Vagina (tissue), 2 donors: ENCODE results near the gene FOSL1. TPM values are rescaled to one million over a fixed set of nuclear protein-coding genes. Genes with fewer than 3 reads are reported as not detected.
A peak's percentile ranks its signal among the peaks of the same experiment; 100 is the strongest.
"Not testable (repeated sequence)": the region's sequence is repeated elsewhere in the genome, so short reads cannot be mapped to it uniquely, and the experiment has no call there.

Experiments
- DNase-seq, 2 donors: peaks; one replicate each; pipeline ENCODE4 v3.0.0-alpha.2; 2017; ENCODE audit errors: extremely low spot score in 2 of 2
- H3K27ac ChIP-seq: fragments of 200-600 bp; sonication (generic); one replicate; pipeline ENCODE4 v1.5.1; 2019
- H3K27me3 ChIP-seq: fragments of 200-600 bp; sonication (generic); one replicate; pipeline ENCODE4 v1.5.1; 2019
- H3K36me3 ChIP-seq, 2 donors: fragments of 200-600 bp; sonication (generic); one replicate each; pipeline ENCODE4 v1.5.1; 2017 to 2019
- H3K4me1 ChIP-seq: fragments of 200-600 bp; sonication (generic); one replicate; pipeline ENCODE4 v1.5.1; 2019
- H3K4me3 ChIP-seq, 2 donors: fragments of 200-600 bp; sonication (generic); 1 replicate in 1 of 2; 2 replicates in 1 of 2; pipeline ENCODE4 v1.5.1; 2016 to 2019
- H3K9me3 ChIP-seq: fragments of 200-600 bp; sonication (generic); one replicate; pipeline ENCODE4 v1.5.1; 2019
- CTCF ChIP-seq, 3 experiments: fragments of 450-650 bp in 2 of 3; fragments of 200-600 bp in 1 of 3; sonication (generic) in 1 of 3; IDR thresholded peaks; one replicate each; pipeline ENCODE4 v1.5.1; 2017 to 2019; ENCODE audit warnings: antibody characterized with exemption in 3 of 3, mild to moderate bottlenecking in 2 of 3, moderate library complexity in 2 of 3
- POLR2A ChIP-seq, 2 donors: fragments of 450-650 bp; IDR thresholded peaks; one replicate each; pipeline ENCODE4 v1.6.1; 2017; ENCODE audit warnings: antibody characterized with exemption in 2 of 2, mild to moderate bottlenecking in 2 of 2, moderate library complexity in 2 of 2
- POLR2AphosphoS5 ChIP-seq, 2 donors: sonication (generic); formaldehyde crosslinking; IDR thresholded peaks; one replicate each; pipeline ENCODE4 v1.9.0; 2017; ENCODE audit warnings: antibody characterized with exemption in 2 of 2, mild to moderate bottlenecking in 2 of 2, low read depth in 1 of 2; ENCODE audit not compliant: insufficient read depth in 1 of 2
- intact Hi-C: fragments of 100-400 bp; cut with DNase I; formaldehyde crosslinking; loops from one replicate; pipeline ENCODE4 v1.15.1; 2023
- total RNA-seq: library from RNA; depleted of rRNA; stranded (reverse); fragments of >200 nt; gene quantifications from one replicate; pipeline ENCODE4 v1.2.3, GENCODE V29; 2016

Gene FOSL1
- total RNA-seq, 1 donor from 2014 or later = 20.9 TPM

DNA sequence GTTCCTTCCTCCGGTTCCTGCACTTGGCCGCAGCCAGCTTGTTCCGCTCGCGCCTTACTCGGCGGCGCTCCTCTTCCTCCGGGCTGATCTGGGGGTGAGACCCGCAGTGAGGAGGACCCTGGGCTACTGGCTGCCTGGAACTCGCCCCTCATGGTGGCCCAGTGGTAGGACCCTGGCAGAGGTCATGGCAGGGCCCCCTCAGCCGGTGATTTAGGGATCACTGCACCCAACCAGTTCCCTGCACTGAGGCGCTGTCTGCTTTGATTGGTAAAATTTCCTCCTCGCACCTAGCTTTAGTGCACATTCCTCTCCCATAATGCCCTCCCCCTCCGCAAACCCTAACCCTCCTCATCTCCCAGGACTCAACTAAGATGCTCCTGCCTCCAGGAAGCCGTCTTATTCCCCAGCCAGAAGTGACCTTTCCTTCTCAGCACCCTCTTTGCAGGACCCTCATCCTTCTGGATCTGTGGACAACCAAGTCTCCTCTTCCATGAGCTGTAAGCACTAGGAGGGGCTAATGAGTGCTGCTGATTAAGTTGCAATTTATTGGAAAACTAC, 6.1 kb downstream of the FOSL1 start:
- H3K9me3 ChIP-seq = no peaks in the 10 kb centered on the region
- no peak for DNase-seq
- H3K27ac ChIP-seq = peak overlapping the region; percentile 97
- peak overlapping the region in 1 of 2 donors; percentile 11 for H3K4me3 ChIP-seq
- H3K27me3 ChIP-seq = no peaks in the 10 kb centered on the region
- peaks cover 52% of the 10 kb centered on the region for H3K4me1 ChIP-seq
- intact Hi-C loops = no loop called here
- no peak for TF ChIP-seq POLR2A (IDR thresholded peaks at IDR 0.05)
- H3K36me3 ChIP-seq = no peaks in the 10 kb centered on the region

- peak overlapping the region; percentile 97 for H3K27ac ChIP-seq
- DNase-seq = no peak
- H3K36me3 ChIP-seq = no peaks in the 10 kb centered on the region
- no peaks in the 10 kb centered on the region for H3K9me3 ChIP-seq
- H3K27me3 ChIP-seq = no peaks in the 10 kb centered on the region
- H3K4me3 ChIP-seq = peak overlapping the region; percentile 11 to 16
- peaks cover 54% of the 10 kb centered on the region for H3K4me1 ChIP-seq
- TF ChIP-seq POLR2A (IDR thresholded peaks at IDR 0.05) = no peak
- no peak for TF ChIP-seq POLR2AphosphoS5 (IDR thresholded peaks at IDR 0.05; ENCODE audit: insufficient read depth in 1 of 2, low read depth in 1 of 2)
- TF ChIP-seq CTCF (IDR thresholded peaks at IDR 0.05) = no peak
- intact Hi-C loops = no loop called here
These were observed 7.4 kb downstream of the FOSL1 start for GRCh38 chr11:65892661-65893317.

- intact Hi-C loops, DNase-seq, H3K9me3 ChIP-seq, H3K27me3 ChIP-seq, H3K36me3 ChIP-seq: not testable (repeated sequence)
- H3K27ac ChIP-seq = peak overlapping the region; percentile 97
- peak overlapping the region; percentile 69 to 73 for H3K4me3 ChIP-seq
- peaks cover 60% of the 10 kb centered on the region for H3K4me1 ChIP-seq
These were observed 8.0 kb downstream of the FOSL1 start for GRCh38 chr11:65892137-65892540.

DNA sequence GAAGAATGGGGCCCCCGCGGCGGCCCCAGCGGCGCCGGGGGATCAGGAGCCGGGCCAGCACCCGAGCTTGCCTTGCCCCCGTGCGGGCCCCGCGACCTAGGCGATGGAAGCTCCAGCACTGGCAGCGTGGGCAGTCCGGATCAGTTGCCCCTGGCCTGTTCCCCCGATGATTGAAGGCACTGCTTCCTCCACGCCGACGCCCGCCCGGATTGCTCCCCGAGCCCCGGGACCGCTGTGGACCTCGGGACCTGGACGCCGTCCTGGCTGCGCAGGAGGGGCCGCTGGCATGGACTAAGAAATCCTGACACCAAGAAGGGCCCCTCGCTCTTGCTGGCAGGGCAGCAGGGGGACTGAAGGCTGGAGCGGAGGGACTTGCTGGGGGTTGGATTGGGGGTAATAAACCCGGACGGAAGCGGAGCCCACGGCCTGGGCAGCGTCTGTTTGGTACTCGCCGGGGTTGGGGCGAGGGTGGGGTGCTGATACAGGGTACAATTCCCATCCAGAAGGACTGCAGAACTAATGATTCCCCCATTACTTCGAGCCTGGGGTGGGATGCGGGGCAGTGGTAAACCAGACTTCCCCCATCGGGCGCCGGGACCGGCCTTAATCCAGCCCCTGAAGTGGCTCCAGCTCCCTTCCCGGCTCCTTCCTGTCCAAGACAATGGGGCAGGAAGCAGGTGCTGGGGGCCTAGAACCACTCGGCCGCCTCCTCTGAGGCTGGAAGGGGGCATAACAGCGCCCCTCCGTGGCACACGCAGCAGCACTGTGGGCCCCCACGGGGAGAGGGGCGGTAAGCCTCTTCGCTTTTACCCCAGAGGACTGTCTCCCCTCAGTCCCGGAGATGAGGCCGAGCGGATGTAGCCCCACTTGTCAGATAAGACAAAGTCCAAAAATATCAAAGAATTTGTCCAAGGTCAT, 8.7 kb downstream of the FOSL1 start:
- H3K4me1 ChIP-seq = peaks cover 65% of the 10 kb centered on the region
- no peak for TF ChIP-seq POLR2A (IDR thresholded peaks at IDR 0.05)
- peak in 1 of 2 donors; percentile 45 for TF ChIP-seq POLR2AphosphoS5 (IDR thresholded peaks at IDR 0.05; ENCODE audit: insufficient read depth in 1 of 2, low read depth in 1 of 2)
- no peaks in the 10 kb centered on the region for H3K9me3 ChIP-seq
- no peak for DNase-seq
- H3K36me3 ChIP-seq = peaks cover 0 to 5% of the 10 kb centered on the region in 2 donors
- intact Hi-C loops = loop anchor here (2.0 kb wide), 1 partner anchor 27 kb away; the partner anchor contains the start of genes C11orf68 and DRAP1
- no peaks in the 10 kb centered on the region for H3K27me3 ChIP-seq
- peak overlapping the region; percentile 69 to 73 for H3K4me3 ChIP-seq
- peak overlapping the region; percentile 97 for H3K27ac ChIP-seq

GRCh38 chr11:65890324-65891218, 9.6 kb downstream of the FOSL1 start, which contains the start of gene CCDC85B:
Gene CCDC85B, plus strand, starts transcription at chr11:65890673. Its CDS starts 111 bp downstream, at chr11:65890784.
- Histone ChIP-seq H3K4me3 (peak within 1 kb of the TSS; percentile 69 to 73), H3K27me3 (no peaks in the 10 kb centered on the region), H3K4me1 (peaks cover 66% of the 10 kb centered on the region), H3K36me3 (peaks cover 0 to 12% of the 10 kb centered on the region in 2 donors), H3K27ac (peak within 1 kb of the TSS; percentile 97), H3K9me3 (no peaks in the 10 kb centered on the region)
- intact Hi-C loops = loop anchor here (2.0 kb wide), 1 partner anchor 28 kb away; the partner anchor contains the start of genes C11orf68 and DRAP1
- TF ChIP-seq CTCF (IDR thresholded peaks at IDR 0.05) = no peak
- peak; percentile 85 to 97 for TF ChIP-seq POLR2AphosphoS5 (IDR thresholded peaks at IDR 0.05; ENCODE audit: insufficient read depth in 1 of 2, low read depth in 1 of 2)
- TF ChIP-seq POLR2A (IDR thresholded peaks at IDR 0.05) = peak; percentile 56 to 97
- DNase-seq = peak in 1 of 2 donors; percentile 99
